Lower leg skin (tissue), 3 donors: ENCODE measurements around the gene PCCA.

ENCODE experiments used
- CTCF ChIP-seq, 3 donors: fragments of 450-650 bp; IDR thresholded peaks; one replicate each; pipeline ENCODE4 v1.5.1; 2016; ENCODE audit warnings: antibody characterized with exemption in 3 of 3, mild to moderate bottlenecking in 3 of 3, moderate library complexity in 2 of 3
- POLR2A ChIP-seq, 2 donors: fragments of 450-650 bp; IDR thresholded peaks; one replicate each; pipeline ENCODE4 v1.6.1; 2016 to 2017; ENCODE audit warnings: antibody characterized with exemption in 2 of 2, mild to moderate bottlenecking in 1 of 2, moderate library complexity in 1 of 2

GRCh38 chr13:100513171-100513570, 424.3 kb downstream of the PCCA start:
- TF ChIP-seq CTCF (IDR thresholded peaks at IDR 0.05) (no peak), POLR2A (IDR thresholded peaks at IDR 0.05) (no peak)
